GM20431 (cell line): ENCODE results near the gene CARD11.

Experiments used
- in situ Hi-C: fragments of 300-500 bp; cut with MseI, MboI; formaldehyde crosslinking; loops from one replicate; pipeline ENCODE4 v1.15.0; 2020; ENCODE audit warnings: low sequenced_read_pairs; ENCODE audit not compliant: unreplicated experiment

Gene CARD11

DNA sequence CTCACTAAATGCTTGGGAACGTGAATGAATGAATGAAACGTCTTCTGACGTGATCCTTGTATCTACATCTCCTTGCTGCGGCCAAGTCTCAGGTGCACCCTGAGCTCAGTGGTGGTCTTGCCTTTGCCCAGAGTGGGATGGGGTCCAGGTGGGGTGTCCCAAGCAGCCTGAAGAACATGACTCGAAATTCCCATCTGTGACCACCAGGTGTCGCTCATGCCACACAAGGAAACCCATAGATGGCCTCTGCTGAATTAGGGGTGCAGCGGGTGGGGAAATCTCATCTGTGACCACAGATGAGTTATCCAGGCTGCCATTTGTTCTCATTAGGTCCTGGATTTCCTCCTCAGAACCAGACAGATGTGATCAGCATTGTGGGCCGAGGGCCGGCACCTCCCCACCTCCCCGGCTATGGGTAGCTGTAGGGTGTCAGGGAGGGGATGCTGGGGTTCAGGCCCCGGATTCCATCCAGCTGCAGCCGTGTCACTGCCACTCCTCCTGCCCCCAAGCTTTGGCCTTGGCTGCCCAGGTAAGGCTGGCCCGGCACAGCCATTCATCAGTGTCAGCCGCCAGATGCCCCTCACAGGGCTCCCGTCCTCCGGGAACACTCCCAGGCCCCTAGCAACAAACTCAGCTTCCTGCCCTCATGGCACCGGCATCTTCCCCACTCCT lies 178.5 kb downstream of the CARD11 start:
- in situ Hi-C loops, result loop anchor here (25.0 kb wide), 1 partner anchor 1047 kb away; no protein-coding TSS in a partner anchor

DNA sequence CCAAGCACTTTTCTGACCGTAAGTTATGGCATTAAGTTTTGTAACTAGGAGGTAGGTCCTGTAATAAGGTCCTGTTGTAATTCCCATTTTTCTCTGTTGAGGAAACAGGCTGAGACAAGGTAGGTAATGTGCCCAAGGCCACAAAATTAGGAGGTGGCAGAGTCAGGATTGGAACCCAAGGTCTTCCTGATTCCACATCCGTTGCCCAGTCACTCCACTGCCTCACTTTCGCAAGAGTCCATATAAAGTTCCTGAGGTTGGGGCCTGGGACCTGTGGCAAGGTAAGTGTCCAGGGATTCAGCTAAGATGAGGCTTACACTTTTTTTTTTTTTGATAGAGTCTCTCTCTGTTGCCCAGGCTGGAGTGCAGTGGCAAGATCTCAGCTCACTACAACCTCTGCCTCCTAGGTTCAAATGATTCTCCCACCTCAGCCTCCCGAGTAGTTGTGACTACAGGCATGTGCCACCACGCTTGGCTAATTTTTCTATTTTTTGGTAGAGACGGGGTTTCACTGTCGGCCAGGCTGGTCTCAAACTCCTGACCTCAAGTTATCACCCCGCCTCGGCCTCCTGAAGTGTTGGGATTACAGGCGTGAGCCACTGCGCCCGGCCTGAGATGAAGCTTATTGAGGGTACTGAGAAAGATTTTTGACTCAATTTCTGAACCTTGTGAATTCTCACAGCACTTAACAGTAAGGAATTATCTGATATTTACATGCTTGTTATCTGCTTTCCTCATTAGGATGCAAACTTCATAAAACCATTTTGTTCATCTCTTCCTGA lies 179.3 kb downstream of the CARD11 start:
- in situ Hi-C loops, result loop anchor here (25.0 kb wide), 1 partner anchor 1048 kb away; no protein-coding TSS in a partner anchor

- in situ Hi-C loops, result loop anchor here (25.0 kb wide), 1 partner anchor 1049 kb away; no protein-coding TSS in a partner anchor
Observed at GRCh38 chr7:2863461-2864066, 180.1 kb downstream of the CARD11 start.

DNA sequence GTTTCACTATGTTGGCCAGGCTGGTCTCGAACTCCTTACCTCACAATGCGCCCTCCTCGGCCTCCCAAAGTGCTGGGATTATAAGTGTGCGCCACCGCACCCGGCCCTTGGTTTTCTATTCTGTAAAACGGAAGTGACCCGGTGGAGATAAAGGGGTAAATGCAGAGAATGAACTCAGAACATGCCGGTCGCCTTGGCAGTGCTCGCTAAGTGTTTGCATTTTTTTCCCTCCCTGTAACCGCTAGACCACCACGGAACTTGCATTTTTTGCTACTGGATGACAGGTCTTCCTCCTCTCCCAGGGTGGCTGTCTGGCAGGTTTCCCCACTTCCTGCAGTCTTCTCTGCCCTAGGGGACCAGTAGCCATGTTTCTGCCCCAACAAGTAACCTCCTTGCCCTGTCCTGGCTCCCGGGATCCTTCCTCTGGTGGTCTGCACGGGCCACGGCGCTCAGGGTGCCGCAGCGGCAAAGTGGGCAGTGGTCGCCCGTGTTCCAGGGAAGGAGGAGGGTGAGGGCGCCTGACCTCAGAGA lies 180.8 kb downstream of the CARD11 start:
- in situ Hi-C loops, result loop anchor here (25.0 kb wide), 1 partner anchor 1049 kb away; no protein-coding TSS in a partner anchor

DNA sequence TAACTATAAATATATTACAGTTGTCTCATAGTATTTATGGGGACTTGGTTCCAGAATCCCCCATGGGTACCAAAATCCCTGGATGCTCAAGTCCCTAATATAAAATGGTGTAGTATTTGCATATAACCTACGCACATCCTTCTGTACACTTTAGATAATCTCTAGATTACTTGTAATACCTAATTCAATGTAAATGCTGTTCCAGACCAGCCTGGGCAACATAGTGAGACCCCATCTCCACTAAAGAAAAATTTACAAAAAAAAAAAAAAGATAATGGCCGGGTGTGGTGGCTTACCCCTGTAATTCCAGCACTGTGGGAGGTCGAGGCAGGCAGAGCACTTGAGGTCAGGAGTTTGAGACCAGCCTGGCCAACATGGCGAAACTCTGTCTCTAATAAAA lies 182.2 kb downstream of the CARD11 start:
- in situ Hi-C loops, result loop anchor here (25.0 kb wide), 1 partner anchor 1051 kb away; no protein-coding TSS in a partner anchor

GRCh38 chr7:2860627-2861133 lies 183.0 kb downstream of the CARD11 start:
- in situ Hi-C loops, result loop anchor here (25.0 kb wide), 1 partner anchor 1052 kb away; no protein-coding TSS in a partner anchor

- in situ Hi-C loops, result loop anchor here (25.0 kb wide), 1 partner anchor 1052 kb away; no protein-coding TSS in a partner anchor
Observed at GRCh38 chr7:2859952-2860351, 183.7 kb downstream of the CARD11 start.

DNA sequence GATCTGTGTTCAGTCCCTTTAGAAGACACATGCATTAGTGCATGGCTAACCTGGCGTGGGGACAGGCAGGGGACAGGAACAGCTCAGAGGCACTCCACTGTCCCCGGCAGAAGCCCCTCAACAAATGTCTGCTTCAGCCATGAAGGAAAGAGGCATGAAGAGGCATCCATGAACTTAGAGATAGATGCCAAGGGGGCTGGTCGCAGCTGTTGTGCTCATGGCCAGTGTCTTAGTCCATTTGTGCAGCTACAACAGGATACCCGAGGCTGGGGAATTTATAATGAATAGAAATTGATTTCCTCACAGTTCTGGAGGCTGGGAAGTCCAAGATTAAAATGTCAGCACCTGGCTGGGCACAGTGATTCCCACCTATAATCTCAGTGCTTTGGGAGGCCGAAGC lies 185.0 kb downstream of the CARD11 start:
- in situ Hi-C loops, result loop anchor here (25.0 kb wide), 1 partner anchor 1054 kb away; no protein-coding TSS in a partner anchor

GRCh38 chr7:2856388-2857169 lies 187.1 kb downstream of the CARD11 start:
- in situ Hi-C loops, result loop anchor here (25.0 kb wide), 1 partner anchor 1056 kb away; no protein-coding TSS in a partner anchor
